Measurements from ENCODE around the gene XRCC1.

GRCh38 chr19:43506629-43507028 is 68.7 kb downstream of the XRCC1 start:
- TF ChIP-seq CTCF (IDR thresholded peaks at IDR 0.05; ENCODE audit: low read depth, low read length) (no peak), EZH2phosphoT487 (IDR thresholded peaks at IDR 0.05; ENCODE audit: low read depth) (no peak)
